Smooth muscle cell of the umbilical artery (primary cell): ENCODE data around the gene CYB561. TPM values are rescaled to one million over a fixed set of nuclear protein-coding genes. Genes with fewer than 3 reads are reported as not detected.

ENCODE experiments used
- total RNA-seq: library from RNA; depleted of rRNA; stranded (reverse); fragments of >200 nt; gene quantifications from 2 replicates; pipeline ENCODE4 v1.2.3, GENCODE V29; 2014

CYB561 gene, protein sequence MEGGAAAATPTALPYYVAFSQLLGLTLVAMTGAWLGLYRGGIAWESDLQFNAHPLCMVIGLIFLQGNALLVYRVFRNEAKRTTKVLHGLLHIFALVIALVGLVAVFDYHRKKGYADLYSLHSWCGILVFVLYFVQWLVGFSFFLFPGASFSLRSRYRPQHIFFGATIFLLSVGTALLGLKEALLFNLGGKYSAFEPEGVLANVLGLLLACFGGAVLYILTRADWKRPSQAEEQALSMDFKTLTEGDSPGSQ
- 11.4 and 27.9 TPM in 2 replicates for total RNA-seq

DNA sequence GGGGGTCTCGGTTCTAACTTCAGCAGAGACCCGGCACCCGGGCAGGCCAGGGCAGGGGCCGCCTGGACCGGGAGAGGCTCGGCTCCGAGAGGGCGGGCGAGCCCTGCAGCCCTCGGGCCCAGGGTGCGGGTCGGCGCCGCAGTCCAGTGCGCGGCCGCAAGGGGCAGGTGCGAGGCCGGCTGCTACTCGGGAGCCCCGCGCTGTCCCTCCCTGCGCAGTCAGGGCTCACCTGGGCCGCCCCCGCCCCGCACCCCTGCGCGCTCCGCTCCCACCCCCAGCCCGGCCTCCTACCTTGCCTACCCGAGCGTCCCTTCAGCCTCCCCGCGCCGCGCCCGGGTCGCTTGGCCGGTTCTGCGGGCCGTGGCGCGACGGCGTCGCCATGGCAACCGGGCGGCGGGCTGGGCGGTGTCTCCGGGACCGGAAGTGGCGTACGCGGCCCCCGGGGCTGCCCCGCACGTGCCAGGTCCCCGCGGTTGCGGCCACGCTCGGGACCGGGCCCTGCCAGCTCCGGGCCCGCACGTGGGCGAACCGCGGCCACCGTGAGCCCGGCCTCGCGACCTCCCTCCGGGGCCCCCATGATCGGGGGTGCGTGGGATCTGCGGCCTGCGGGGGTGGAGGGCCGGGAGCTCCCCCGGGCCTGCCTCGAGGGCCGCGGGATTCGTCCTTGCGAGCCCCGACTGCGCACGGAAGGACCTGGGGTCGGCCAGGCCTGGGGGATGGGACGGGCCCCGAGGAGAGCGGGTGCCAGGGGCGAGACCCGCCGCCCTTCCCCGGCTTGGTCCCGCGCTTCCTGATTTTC is at the start of gene CYB561:
Gene CYB561, minus strand, starts transcription at position 353 of the 799 bp plus-strand sequence. CDS start 8,759 bp downstream, outside the sequence.

DNA sequence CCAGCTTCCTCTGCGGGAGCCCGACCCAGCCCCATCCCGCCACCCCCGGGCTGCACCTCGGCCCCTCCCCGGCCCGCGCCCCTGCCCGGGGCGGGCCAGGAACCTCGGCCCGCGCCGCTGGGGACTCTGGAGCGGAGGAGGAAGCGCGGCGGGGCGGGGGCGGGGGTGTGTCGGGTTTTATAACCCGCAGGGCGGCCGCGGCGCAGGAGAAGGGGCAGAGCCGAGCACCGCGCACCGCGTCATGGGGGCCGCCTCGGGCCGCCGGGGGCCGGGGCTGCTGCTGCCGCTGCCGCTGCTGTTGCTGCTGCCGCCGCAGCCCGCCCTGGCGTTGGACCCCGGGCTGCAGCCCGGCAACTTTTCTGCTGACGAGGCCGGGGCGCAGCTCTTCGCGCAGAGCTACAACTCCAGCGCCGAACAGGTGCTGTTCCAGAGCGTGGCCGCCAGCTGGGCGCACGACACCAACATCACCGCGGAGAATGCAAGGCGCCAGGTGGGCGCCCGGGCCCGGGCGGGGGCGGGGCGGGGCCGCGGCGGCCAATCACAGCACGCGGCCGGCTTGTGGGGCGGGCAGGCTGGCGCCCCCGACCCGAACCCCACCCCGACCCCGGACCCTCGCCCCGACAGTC is 30.9 kb upstream of the CYB561 start, which contains the start of gene ACE:
Gene ACE, plus strand, starts transcription at position 208 of the 626 bp plus-strand sequence. Its CDS starts 34 bp downstream, at position 242.

Other genes starting within 250 kb of the CYB561 start
- 0.59 and 1.1 TPM in 2 replicates for gene ACE, start 30.8 kb upstream of the CYB561 start, total RNA-seq
- gene KCNH6, start 77.1 kb upstream of the CYB561 start, total RNA-seq, result not detected in 2 replicates
- 14.3 and 23.9 TPM in 2 replicates for gene DCAF7, start 104.2 kb upstream of the CYB561 start, total RNA-seq
- 12.5 and 17.2 TPM in 2 replicates for gene TACO1, start 154.6 kb upstream of the CYB561 start, total RNA-seq
- gene MAP3K3, start 176.1 kb upstream of the CYB561 start, total RNA-seq, result 27.6 and 39.1 TPM in 2 replicates